Measurements from ENCODE around the gene BRINP1. TPM values are rescaled to one million over a fixed set of nuclear protein-coding genes. Genes with fewer than 3 reads are reported as not detected.

The BRINP1 gene
- total and polyA plus RNA-seq, 2 donors (not counting 1 experiment from before 2014, with no cell fraction given) = 0.06 to 0.33 TPM

DNA sequence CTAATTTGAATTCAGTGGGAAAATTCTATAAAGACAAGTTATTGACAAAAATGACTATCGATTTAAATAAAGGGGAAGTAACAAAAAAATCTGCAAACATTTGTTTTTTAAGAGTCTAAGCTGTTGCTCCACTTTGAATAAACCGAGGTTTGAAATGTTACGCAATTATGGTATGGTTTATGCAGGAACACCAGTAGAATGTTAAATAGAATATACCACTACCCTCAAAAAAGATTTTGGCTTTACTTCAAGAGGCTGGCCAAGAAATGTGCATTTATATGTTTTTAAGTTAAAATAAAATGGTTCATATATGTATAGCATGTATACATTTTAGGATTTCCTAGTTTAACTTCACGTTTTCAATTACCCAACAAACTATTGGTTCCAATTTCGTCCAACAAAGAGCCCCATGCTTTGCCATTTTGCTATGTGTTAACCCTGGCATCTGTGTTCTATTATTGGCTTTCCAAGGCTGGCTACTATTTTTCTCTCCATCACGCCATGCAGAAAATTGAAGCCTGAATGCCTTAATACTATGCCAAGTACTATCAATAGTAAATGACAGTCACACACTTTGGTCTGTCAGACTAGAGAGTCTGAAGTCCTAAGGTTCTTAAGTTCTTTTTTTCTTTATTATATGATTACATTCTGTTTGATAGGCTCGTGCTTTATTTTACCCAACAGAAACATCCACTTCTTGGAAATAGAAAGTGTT is 171.2 kb downstream of the BRINP1 start:
- TF ChIP-seq, protein P1, sequence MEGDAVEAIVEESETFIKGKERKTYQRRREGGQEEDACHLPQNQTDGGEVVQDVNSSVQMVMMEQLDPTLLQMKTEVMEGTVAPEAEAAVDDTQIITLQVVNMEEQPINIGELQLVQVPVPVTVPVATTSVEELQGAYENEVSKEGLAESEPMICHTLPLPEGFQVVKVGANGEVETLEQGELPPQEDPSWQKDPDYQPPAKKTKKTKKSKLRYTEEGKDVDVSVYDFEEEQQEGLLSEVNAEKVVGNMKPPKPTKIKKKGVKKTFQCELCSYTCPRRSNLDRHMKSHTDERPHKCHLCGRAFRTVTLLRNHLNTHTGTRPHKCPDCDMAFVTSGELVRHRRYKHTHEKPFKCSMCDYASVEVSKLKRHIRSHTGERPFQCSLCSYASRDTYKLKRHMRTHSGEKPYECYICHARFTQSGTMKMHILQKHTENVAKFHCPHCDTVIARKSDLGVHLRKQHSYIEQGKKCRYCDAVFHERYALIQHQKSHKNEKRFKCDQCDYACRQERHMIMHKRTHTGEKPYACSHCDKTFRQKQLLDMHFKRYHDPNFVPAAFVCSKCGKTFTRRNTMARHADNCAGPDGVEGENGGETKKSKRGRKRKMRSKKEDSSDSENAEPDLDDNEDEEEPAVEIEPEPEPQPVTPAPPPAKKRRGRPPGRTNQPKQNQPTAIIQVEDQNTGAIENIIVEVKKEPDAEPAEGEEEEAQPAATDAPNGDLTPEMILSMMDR (conservative IDR thresholded peaks at IDR 0.05 in 1 of 2, IDR thresholded peaks at IDR 0.05 in 1 of 2; ENCODE audit: low read depth in 1 of 2, low read length in 2 of 2) = no peak
- no peak for TF ChIP-seq EZH2 (IDR thresholded peaks at IDR 0.05; ENCODE audit: low read length, missing control alignments)
- no peak overlapping the region for H2AFZ ChIP-seq (ENCODE audit: low read length)
- no peaks in the 10 kb centered on the region for H4K20me1 ChIP-seq (ENCODE audit: control insufficient read depth, extremely low read depth, insufficient read depth, low read length)
- no peak overlapping the region for H3K4me3 ChIP-seq (replicated peaks in 1 of 4; ENCODE audit: control extremely low read depth in 1 of 4, insufficient read depth in 1 of 4, low read depth in 3 of 4, low read length in 4 of 4)
- H3K4me2 ChIP-seq (ENCODE audit: extremely low read depth, insufficient read depth, low read length) = no peak overlapping the region
- H3K79me2 ChIP-seq (ENCODE audit: control insufficient read depth, insufficient read depth, low read length) = no peaks in the 10 kb centered on the region
- H3K27ac ChIP-seq (ENCODE audit: insufficient read depth, low read length) = no peak overlapping the region
- H3K27me3 ChIP-seq (ENCODE audit: control insufficient read depth, insufficient read depth, low read length) = no peaks in the 10 kb centered on the region
- no peaks in the 10 kb centered on the region for H3K36me3 ChIP-seq (ENCODE audit: control insufficient read depth, insufficient read depth, low read length)
- no peak overlapping the region for H3K9ac ChIP-seq (ENCODE audit: insufficient read depth, low read length)
- H3K4me1 ChIP-seq (ENCODE audit: control insufficient read depth, extremely low read depth, insufficient read depth, low read length) = no peaks in the 10 kb centered on the region
- H3K9me3 ChIP-seq (ENCODE audit: control insufficient read depth, insufficient read depth, low read depth, low read length) = no peaks in the 10 kb centered on the region
- DNase-seq (ENCODE audit: low read depth in 2 of 2) = no peak

DNA sequence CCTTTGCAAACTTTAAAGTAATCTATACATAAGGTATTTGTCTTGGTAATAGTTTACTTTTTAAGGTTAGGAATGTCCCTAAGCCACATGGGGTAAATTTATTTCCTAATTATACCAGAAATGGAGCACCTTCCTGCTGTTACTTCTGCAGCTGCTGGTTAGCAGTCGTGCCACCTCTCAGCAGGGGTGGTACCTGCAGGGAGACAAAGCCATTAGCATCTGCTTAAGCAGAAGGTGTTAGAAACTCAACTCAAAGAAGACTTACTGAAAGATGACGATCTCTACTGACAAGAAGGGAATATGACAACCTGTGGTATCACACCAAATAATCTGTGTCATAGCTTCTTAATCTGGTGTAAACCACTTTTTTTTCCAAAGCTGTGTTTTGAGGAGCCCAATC is 173.7 kb downstream of the BRINP1 start:
- no peak overlapping the region for H3K4me3 ChIP-seq (replicated peaks in 1 of 4; ENCODE audit: control extremely low read depth in 1 of 4, insufficient read depth in 1 of 4, low read depth in 3 of 4, low read length in 4 of 4)
- no peaks in the 10 kb centered on the region for H3K4me1 ChIP-seq (ENCODE audit: control insufficient read depth, extremely low read depth, insufficient read depth, low read length)
- H3K4me2 ChIP-seq (ENCODE audit: extremely low read depth, insufficient read depth, low read length) = no peak overlapping the region
- no peak overlapping the region for H3K27ac ChIP-seq (ENCODE audit: insufficient read depth, low read length)
- H2AFZ ChIP-seq (ENCODE audit: low read length) = no peak overlapping the region
- no peak overlapping the region for H3K9ac ChIP-seq (ENCODE audit: insufficient read depth, low read length)
- H3K27me3 ChIP-seq (ENCODE audit: control insufficient read depth, insufficient read depth, low read length) = no peaks in the 10 kb centered on the region
- TF ChIP-seq EZH2 (IDR thresholded peaks at IDR 0.05; ENCODE audit: low read length, missing control alignments) = no peak
- TF ChIP-seq, protein P1 (conservative IDR thresholded peaks at IDR 0.05 in 1 of 2, IDR thresholded peaks at IDR 0.05 in 1 of 2; ENCODE audit: low read depth in 1 of 2, low read length in 2 of 2) = no peak
- H3K79me2 ChIP-seq (ENCODE audit: control insufficient read depth, insufficient read depth, low read length) = no peaks in the 10 kb centered on the region
- H3K36me3 ChIP-seq (ENCODE audit: control insufficient read depth, insufficient read depth, low read length) = no peaks in the 10 kb centered on the region
- DNase-seq (ENCODE audit: low read depth in 2 of 2) = no peak
- no peaks in the 10 kb centered on the region for H3K9me3 ChIP-seq (ENCODE audit: control insufficient read depth, insufficient read depth, low read depth, low read length)
- H4K20me1 ChIP-seq (ENCODE audit: control insufficient read depth, extremely low read depth, insufficient read depth, low read length) = no peaks in the 10 kb centered on the region

DNA sequence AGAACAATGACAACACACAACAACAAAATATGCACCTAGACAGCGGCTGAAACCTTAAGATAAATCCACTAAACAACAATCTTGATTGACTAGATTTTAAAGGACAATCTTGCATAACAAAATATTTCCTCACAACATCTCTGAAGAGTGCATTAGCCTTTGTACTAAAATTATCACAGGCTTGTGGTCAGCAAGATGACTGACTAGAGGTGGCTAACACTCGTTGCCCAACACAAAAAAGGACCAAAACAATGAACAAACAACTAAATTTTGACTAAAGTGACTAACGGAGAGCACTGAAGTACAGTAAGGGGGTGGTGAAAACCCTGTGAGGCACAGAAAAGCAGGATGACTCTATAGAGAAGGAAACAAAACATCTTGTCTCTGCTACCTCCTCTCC is 183.9 kb downstream of the BRINP1 start:
- H3K4me2 ChIP-seq (ENCODE audit: extremely low read depth, insufficient read depth, low read length) = no peak overlapping the region
- no peaks in the 10 kb centered on the region for H4K20me1 ChIP-seq (ENCODE audit: control insufficient read depth, extremely low read depth, insufficient read depth, low read length)
- H3K4me1 ChIP-seq (ENCODE audit: control insufficient read depth, extremely low read depth, insufficient read depth, low read length) = no peaks in the 10 kb centered on the region
- H3K4me3 ChIP-seq (replicated peaks in 1 of 4; ENCODE audit: control extremely low read depth in 1 of 4, insufficient read depth in 1 of 4, low read depth in 3 of 4, low read length in 4 of 4) = no peak overlapping the region
- no peak overlapping the region for H2AFZ ChIP-seq (ENCODE audit: low read length)
- H3K9ac ChIP-seq (ENCODE audit: insufficient read depth, low read length) = no peak overlapping the region
- H3K27me3 ChIP-seq (ENCODE audit: control insufficient read depth, insufficient read depth, low read length) = no peaks in the 10 kb centered on the region
- no peaks in the 10 kb centered on the region for H3K79me2 ChIP-seq (ENCODE audit: control insufficient read depth, insufficient read depth, low read length)
- DNase-seq (ENCODE audit: low read depth in 2 of 2) = no peak
- H3K36me3 ChIP-seq (ENCODE audit: control insufficient read depth, insufficient read depth, low read length) = no peaks in the 10 kb centered on the region
- H3K27ac ChIP-seq (ENCODE audit: insufficient read depth, low read length) = no peak overlapping the region
- H3K9me3 ChIP-seq (ENCODE audit: control insufficient read depth, insufficient read depth, low read depth, low read length) = no peaks in the 10 kb centered on the region
- no peak for TF ChIP-seq EZH2 (IDR thresholded peaks at IDR 0.05; ENCODE audit: low read length, missing control alignments)
- TF ChIP-seq, protein P1 (conservative IDR thresholded peaks at IDR 0.05 in 1 of 2, IDR thresholded peaks at IDR 0.05 in 1 of 2; ENCODE audit: low read depth in 1 of 2, low read length in 2 of 2) = no peak

Measured in fibroblast of lung (primary cell).